ENCODE measurements around the gene ENAH.

The ENAH gene

GRCh38 chr1:225453797-225454648 lies 198.9 kb downstream of the ENAH start:
- DNase-seq (ENCODE audit: low read depth), result no peak

DNA sequence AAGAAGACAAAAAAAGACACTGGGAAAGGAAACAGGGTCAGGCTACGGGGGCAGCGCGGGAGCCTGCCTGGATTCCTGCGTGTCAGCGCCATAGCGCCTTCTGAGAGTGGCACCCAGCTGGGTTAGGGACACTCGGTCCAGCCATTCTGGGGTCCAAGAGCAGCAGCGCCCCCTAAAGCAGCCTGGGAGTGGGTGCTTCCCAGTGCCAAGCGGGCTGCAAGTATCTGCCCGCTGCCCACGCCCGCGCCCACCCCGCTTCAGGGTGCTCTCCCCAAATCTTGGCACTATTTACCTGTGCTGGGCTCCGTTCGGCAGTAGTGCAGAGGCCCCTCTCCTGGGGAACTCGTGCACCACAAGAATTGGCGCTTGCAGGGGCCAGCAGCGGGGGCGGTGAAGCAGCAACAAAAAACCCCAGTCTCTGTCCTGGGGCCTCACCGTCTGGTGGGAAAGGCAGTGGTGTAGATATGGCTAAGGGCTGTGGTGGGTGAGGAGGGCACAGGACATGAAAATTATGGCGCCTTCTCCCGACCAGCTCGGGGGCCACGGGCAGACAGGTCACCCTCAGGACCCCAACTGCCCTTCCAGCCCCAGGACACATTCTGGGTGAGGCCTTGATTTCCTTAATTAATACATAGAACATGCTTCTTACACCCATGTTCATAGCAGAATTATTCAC lies 200.9 kb downstream of the ENAH start:
- DNase-seq (ENCODE audit: low read depth), result no peak

DNA sequence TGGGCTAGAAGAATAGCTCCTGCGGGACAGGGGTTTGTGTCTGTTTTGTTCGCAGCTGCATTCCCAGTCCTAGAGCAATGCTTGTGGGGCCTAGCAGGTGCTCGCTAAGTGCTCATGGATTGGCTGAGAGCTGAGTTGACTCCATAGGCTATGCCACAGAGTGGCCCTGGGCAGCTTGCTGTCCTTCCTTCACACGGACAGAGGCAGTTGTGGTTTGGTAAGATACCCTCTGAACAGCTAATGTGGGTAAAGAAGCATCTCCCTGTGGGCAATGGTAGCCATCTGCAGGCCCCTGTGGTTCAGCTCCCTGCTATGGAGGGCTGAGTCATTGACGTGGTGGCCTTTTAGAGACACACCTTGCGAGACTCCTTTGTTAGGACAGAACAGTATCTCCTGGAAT lies 201.6 kb downstream of the ENAH start:
- no peak for DNase-seq (ENCODE audit: low read depth)

GRCh38 chr1:225450491-225451191 lies 202.3 kb downstream of the ENAH start:
- DNase-seq (ENCODE audit: low read depth), result no peak

GRCh38 chr1:225449774-225450173 lies 203.1 kb downstream of the ENAH start:
- no peak for DNase-seq (ENCODE audit: low read depth)

DNA sequence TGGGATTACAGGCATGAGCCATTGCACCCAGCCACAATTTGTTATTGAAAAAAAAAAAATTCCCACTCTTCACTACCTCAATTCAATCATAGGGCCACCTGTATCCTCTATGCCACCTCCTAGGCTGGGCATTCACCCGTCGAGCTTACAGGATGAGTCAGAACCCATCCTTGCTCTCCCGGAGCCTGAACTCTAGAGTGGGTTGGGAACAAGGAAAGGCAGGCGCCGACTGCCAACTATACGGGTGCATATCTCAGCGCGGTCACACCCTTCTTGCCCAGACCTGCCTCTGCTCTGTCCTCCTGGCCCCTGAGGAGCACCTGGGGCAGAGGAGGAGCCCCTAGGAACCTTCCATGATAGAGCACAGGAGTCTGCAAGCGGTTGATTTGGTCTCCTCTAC lies 203.7 kb downstream of the ENAH start:
- no peak for DNase-seq (ENCODE audit: low read depth)

- DNase-seq (ENCODE audit: low read depth), result no peak
These were observed 204.6 kb downstream of the ENAH start for GRCh38 chr1:225448146-225448805.

- DNase-seq (ENCODE audit: low read depth), result no peak
These were observed 205.3 kb downstream of the ENAH start for GRCh38 chr1:225447650-225448089.

GRCh38 chr1:225446981-225447615 lies 205.8 kb downstream of the ENAH start:
- no peak for DNase-seq (ENCODE audit: low read depth)

DNA sequence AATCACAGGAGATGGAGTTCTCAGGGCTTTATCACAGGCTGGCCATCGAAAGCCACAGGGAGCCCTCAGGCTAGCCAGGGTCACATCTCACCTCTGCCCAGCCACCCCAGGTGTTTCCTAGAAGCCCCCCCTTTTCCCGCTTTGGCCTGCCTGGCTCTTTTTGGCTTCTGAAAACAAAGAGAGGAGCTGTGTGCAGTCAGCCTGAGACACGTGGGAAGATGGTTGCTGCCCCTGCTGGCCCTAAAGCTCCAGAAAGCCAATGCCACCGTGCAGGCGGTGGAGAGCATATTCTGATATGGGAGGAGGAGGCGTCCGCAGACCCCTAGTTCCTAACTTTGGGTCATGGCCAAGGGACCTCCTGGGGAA lies 206.3 kb downstream of the ENAH start:
- DNase-seq (ENCODE audit: low read depth), result no peak

DNA sequence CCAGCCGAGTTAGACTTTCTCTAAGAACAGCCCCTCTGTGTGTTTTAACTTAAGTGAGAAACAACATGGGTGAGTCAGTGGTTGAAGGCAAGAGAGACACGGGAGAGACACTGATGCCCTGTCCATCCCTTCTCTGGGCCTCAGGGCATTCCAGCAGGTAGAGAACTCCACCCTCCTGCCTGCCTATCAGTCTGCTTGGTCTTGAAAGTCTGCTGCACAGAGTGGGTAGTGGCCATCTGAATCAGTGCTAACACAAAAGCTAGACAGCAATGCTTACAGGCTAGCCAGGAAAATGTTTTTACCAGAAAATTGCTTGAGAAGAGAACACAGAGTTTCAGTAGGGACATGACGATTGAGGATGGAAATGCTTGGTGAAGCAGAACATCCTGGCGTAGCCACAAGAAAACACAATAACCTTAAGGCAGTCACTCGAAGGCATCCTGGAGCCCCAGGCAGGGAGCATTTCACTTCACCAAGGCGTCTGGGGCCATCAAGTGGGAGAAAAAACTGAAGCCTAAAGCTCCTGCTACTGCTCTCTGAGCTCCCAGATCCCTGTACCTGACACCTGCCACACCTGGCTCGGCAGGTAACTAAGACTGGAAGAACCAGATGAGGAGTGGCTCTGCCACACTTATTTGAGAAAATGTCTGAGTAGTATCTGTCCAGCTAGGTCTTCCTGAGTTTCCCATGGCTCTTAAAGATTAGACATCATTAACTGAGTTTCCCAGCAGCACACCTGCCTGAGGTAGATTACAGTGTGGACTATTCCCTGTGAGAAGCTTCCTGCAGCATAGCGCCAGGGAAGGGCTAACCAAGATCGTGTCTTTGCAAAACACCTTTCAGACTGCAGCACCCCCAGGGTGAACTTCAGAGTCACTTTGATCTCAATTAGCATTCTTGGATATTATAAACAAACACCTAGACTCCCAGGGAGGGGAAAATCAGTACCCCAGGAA lies 207.0 kb downstream of the ENAH start:
- DNase-seq (ENCODE audit: low read depth), result no peak

GRCh38 chr1:225442123-225442505 lies 210.8 kb downstream of the ENAH start:
- no peak for DNase-seq (ENCODE audit: low read depth)

DNA sequence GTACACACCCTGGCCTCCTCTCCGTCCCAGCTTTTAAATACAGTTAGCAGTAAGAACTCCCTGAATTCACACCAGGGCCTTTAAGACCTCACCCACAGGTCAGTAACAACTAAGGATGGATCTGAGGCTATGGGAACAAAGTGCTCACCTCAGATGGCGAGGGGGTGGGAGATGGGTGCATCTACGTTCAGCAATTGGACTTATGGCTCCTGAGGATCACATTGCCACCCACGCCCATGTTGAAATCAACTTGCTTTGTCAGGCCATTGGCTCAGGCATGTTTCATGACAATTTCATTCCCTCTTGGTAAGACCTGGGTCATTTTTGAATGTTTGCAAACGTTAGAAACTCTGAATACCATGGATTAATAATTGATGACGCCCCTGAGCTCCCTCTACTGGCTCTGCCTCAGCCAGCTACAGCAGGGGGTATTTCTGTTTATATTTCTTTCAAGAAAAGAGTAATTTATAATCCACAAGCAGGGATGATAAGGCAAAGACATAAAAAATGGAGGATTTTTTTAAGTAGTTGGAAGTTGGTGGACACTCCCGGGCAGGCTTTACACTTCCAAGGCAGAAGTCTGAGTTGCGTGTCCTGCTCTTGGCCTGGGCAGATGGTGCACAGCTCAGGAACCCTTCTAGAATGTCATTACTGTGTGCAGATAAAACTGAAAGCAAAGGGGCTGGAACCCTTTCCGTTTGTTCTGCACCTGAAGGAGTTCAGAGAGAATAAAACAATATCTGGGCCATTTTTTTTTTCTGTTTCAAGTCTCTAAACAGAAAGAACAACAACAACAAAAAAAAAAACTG lies 211.4 kb downstream of the ENAH start:
- no peak for DNase-seq (ENCODE audit: low read depth)

DNA sequence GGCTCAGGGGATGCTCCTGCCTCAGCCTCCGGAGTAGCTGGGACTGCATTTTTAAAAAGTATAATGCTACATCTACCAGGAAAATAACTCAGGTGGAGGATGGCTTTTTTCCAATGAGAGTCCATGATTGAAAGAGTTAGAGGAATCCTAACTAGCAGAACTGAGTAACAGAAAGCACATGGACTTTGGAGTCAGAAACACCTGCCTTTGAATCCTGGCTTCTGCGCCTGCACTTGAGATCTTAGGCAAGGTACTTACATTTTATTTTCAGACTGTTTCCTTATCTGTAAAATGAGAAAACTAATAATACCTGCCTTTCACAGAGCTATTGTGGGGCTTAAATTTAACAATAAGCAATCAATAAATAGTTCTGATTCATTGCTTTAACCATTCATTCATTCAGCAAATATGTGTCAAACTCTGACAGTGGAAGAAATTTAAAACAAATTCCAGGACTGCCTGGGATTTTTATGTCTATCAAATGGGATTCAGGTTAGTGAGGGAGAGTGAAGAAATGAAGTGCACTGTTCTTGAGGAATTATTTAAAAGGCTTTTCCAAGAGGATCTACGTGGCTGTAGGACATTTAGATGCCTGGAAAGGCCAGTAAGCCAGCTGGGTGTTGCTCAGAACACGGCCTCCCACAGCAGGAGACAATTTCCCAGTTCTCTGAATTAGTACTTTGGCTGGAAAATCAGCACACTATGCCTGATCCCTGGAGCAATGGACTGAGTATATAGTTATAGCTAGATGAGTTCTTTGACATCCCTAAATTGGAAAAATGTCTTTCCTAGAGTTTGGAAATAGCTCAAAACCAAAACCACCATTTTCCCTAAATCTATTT lies 212.3 kb downstream of the ENAH start:
- DNase-seq (ENCODE audit: low read depth), result no peak

- DNase-seq (ENCODE audit: low read depth), result no peak
These were observed 215.0 kb downstream of the ENAH start for GRCh38 chr1:225437710-225438437.

Measured in stimulated activated CD8-positive, alpha-beta memory T cell treated with anti-CD3 and anti-CD28 coated beads, Interleukin-12 subunit alpha, Interleukin-12 subunit beta, amount 100 ng/mL, for 4 hours (primary cell).